ENCODE measurements around the gene PEPD.

Gene PEPD

DNA sequence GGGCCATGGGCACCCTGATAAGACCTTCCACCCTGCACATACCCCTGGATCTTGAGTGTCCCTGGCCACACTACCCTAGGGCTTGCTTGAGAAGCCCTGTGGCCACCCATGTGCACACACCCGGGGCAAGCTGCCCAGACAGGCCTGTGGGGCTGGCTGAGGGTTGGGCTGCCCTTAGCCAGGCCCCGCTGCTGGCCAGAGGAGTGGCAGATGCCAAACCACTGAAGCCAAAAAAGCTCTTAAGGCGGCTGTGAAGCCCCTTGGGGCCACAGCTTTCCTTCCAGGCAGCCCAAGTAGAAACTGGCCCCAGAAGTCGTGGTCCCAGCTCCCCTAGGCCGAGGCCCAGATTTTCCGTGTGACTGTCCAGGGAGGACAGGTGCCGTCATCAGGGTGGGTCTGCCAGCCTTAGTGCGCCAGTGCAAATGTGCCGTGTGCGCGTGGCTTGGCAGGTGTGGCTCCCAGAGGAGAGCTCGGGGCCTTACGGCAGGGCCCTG is 133.3 kb downstream of the PEPD start:
- no peak for TF ChIP-seq POLR2AphosphoS5 (IDR thresholded peaks at IDR 0.05; ENCODE audit: low read depth, low read length)
- TF ChIP-seq TAF1 (IDR thresholded peaks at IDR 0.05; ENCODE audit: borderline replicate concordance, insufficient read depth, low read length): no peak
- TF ChIP-seq FOXP2 (optimal IDR thresholded peaks at IDR 0.05; ENCODE audit: borderline replicate concordance, extremely low read depth, extremely low read length, insufficient read depth): no peak
- no peak for TF ChIP-seq REST (IDR thresholded peaks at IDR 0.05; ENCODE audit: insufficient read depth in 1 of 2, low read depth in 2 of 2, low read length in 2 of 2)
- TF ChIP-seq SIN3A (IDR thresholded peaks at IDR 0.05; ENCODE audit: borderline replicate concordance, insufficient read depth, low read length): no peak

- TF ChIP-seq POLR2AphosphoS5 (IDR thresholded peaks at IDR 0.05; ENCODE audit: low read depth, low read length): no peak
- no peak for TF ChIP-seq SIN3A (IDR thresholded peaks at IDR 0.05; ENCODE audit: borderline replicate concordance, insufficient read depth, low read length)
- TF ChIP-seq REST (IDR thresholded peaks at IDR 0.05; ENCODE audit: insufficient read depth in 1 of 2, low read depth in 2 of 2, low read length in 2 of 2): no peak
- TF ChIP-seq FOXP2 (optimal IDR thresholded peaks at IDR 0.05; ENCODE audit: borderline replicate concordance, extremely low read depth, extremely low read length, insufficient read depth): no peak
- TF ChIP-seq TAF1 (IDR thresholded peaks at IDR 0.05; ENCODE audit: borderline replicate concordance, insufficient read depth, low read length): no peak
Measured at GRCh38 chr19:33387351-33388230, 134.0 kb downstream of the PEPD start.

DNA sequence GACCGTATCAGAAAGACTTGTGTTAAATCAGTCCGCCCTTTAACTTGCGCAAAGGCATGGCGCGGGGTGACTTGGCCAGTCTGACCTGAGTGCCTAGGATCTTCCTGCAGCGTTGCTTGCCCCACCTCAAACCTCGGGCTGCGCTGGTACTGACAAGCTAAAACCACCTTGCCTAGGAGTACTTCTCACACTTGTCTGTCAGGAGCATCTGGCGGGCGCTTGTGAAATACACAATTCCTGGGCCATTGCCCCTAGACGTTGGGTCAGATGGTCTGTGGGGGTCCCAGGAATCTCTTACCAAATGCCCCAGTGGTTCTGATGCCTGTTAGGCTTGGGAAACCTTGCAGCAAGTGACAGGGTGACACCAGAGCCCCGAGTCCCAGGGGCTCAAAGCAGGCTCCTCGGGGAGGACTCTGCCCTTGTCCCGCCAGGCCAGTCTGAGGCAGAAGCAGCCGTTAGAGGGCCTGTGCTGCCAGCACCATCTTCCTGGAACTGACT is 135.2 kb downstream of the PEPD start:
- TF ChIP-seq SIN3A (IDR thresholded peaks at IDR 0.05; ENCODE audit: borderline replicate concordance, insufficient read depth, low read length) (no peak), FOXP2 (optimal IDR thresholded peaks at IDR 0.05; ENCODE audit: borderline replicate concordance, extremely low read depth, extremely low read length, insufficient read depth) (no peak), TAF1 (IDR thresholded peaks at IDR 0.05; ENCODE audit: borderline replicate concordance, insufficient read depth, low read length) (no peak), REST (IDR thresholded peaks at IDR 0.05; ENCODE audit: insufficient read depth in 1 of 2, low read depth in 2 of 2, low read length in 2 of 2) (no peak), POLR2AphosphoS5 (IDR thresholded peaks at IDR 0.05; ENCODE audit: low read depth, low read length) (no peak)

GRCh38 chr19:33385956-33386355 is 135.6 kb downstream of the PEPD start:
- no peak for TF ChIP-seq TAF1 (IDR thresholded peaks at IDR 0.05; ENCODE audit: borderline replicate concordance, insufficient read depth, low read length)
- no peak for TF ChIP-seq FOXP2 (optimal IDR thresholded peaks at IDR 0.05; ENCODE audit: borderline replicate concordance, extremely low read depth, extremely low read length, insufficient read depth)
- TF ChIP-seq SIN3A (IDR thresholded peaks at IDR 0.05; ENCODE audit: borderline replicate concordance, insufficient read depth, low read length): no peak
- no peak for TF ChIP-seq REST (IDR thresholded peaks at IDR 0.05; ENCODE audit: insufficient read depth in 1 of 2, low read depth in 2 of 2, low read length in 2 of 2)
- TF ChIP-seq POLR2AphosphoS5 (IDR thresholded peaks at IDR 0.05; ENCODE audit: low read depth, low read length): no peak

Data from PFSK-1 (cell line).